K562 (cell line): Measurements from ENCODE around the gene TRAF3IP1. TPM values are rescaled to one million over a fixed set of nuclear protein-coding genes. Genes with fewer than 3 reads are reported as not detected.

Source experiments
- ARID1B ChIP-seq: fragments of 450-650 bp; IDR thresholded peaks from 2 replicates; pipeline ENCODE4 v1.6.1; 2016; ENCODE audit warnings: antibody characterized with exemption, mild to moderate bottlenecking, inconsistent platforms
- CBX5 ChIP-seq: IDR thresholded peaks from 2 replicates; pipeline ENCODE4 v1.6.1; 2014; ENCODE audit warnings: low read depth, borderline replicate concordance
- CREM ChIP-seq: IDR thresholded peaks from 2 replicates; pipeline ENCODE4 v1.6.1; 2014; ENCODE audit warnings: antibody characterized with exemption, low read depth
- HBP1 ChIP-seq: fragments of 450-650 bp; formaldehyde crosslinking; IDR thresholded peaks from 2 replicates; pipeline ENCODE4 v1.4.0; 2022; ENCODE audit warnings: missing genetic modification characterization
- IRF1 ChIP-seq: sonication (generic); formaldehyde crosslinking; IDR thresholded peaks from 2 replicates; pipeline ENCODE4 v1.8.0; 2022; ENCODE audit warnings: missing genetic modification reagents, mild to moderate bottlenecking, borderline replicate concordance
- JUNB ChIP-seq: fragments of 450-650 bp; formaldehyde crosslinking; conservative IDR thresholded peaks from 2 replicates; pipeline ENCODE4 v1.4.0; 2020; ENCODE audit warnings: mild to moderate bottlenecking
- MEF2A ChIP-seq: IDR thresholded peaks from 2 replicates; pipeline ENCODE4 v1.6.1; 2011; ENCODE audit warnings: low read depth, mild to moderate bottlenecking, low read length, moderate library complexity; ENCODE audit not compliant: control insufficient read depth
- MTF1 ChIP-seq: fragments of 250-450 bp; sonication (Bioruptor Pico); IDR thresholded peaks from 2 replicates; pipeline ENCODE4 v1.9.0; 2021; ENCODE audit warnings: moderate library complexity, mild to moderate bottlenecking, inconsistent platforms, borderline replicate concordance
- POLR2AphosphoS5 ChIP-seq: IDR thresholded peaks from 2 replicates; pipeline ENCODE4 v1.6.1; 2011; ENCODE audit warnings: mild to moderate bottlenecking, low read depth, low read length, moderate library complexity; ENCODE audit not compliant: control insufficient read depth, insufficient read depth
- POLR2G ChIP-seq: fragments of 200-400 bp; formaldehyde crosslinking; IDR thresholded peaks from 2 replicates; pipeline ENCODE4 v1.6.1; 2017; ENCODE audit warnings: low read depth, mild to moderate bottlenecking, antibody characterized with exemption, low read length, moderate library complexity
- PRMT5 ChIP-seq: sonication (generic); formaldehyde crosslinking; IDR thresholded peaks from 2 replicates; pipeline ENCODE4 v1.5.0; 2020; ENCODE audit warnings: missing genetic modification reagents
- PURB ChIP-seq: sonication (generic); formaldehyde crosslinking; IDR thresholded peaks from 2 replicates; pipeline ENCODE4 v1.9.0; 2021; ENCODE audit warnings: low read depth, mild to moderate bottlenecking, missing genetic modification reagents
- RBM22 ChIP-seq: fragments of 200-400 bp; formaldehyde crosslinking; IDR thresholded peaks from 2 replicates; pipeline ENCODE4 v1.6.1; 2018; ENCODE audit warnings: low read length, low read depth; ENCODE audit not compliant: poor library complexity, severe bottlenecking
- SRSF9 ChIP-seq: fragments of 200-400 bp; formaldehyde crosslinking; IDR thresholded peaks from 2 replicates; pipeline ENCODE4 v1.6.1; 2017; ENCODE audit warnings: low read depth, low read length, borderline replicate concordance
- STAT5A ChIP-seq: IDR thresholded peaks from 2 replicates; pipeline ENCODE4 v1.6.1; 2012; ENCODE audit warnings: low read length, inconsistent platforms, borderline replicate concordance
- TAF7 ChIP-seq: fragments of 450-650 bp; IDR thresholded peaks from 2 replicates; pipeline ENCODE4 v1.6.1; 2016; ENCODE audit warnings: missing genetic modification characterization, missing compliant biosample characterization
- TCFL5 ChIP-seq: fragments of 250-450 bp; sonication (Bioruptor Pico); conservative IDR thresholded peaks from 2 replicates; pipeline ENCODE4 v1.6.1; 2021; ENCODE audit warnings: mild to moderate bottlenecking, moderate library complexity, matching md5 sums
- TFE3 ChIP-seq: fragments of 450-650 bp; formaldehyde crosslinking; IDR thresholded peaks from 2 replicates; pipeline ENCODE4 v1.4.0; 2020; ENCODE audit warnings: mild to moderate bottlenecking, mixed read lengths
- ZFP36 ChIP-seq: fragments of 150-350 bp; IDR thresholded peaks from 2 replicates; pipeline ENCODE4 v1.6.1; 2018; ENCODE audit warnings: low read length, low read depth; ENCODE audit not compliant: partially characterized antibody
- ZNF699 ChIP-seq: fragments of 250-450 bp; sonication (Bioruptor Pico); IDR thresholded peaks from 2 replicates; pipeline ENCODE4 v1.8.0; 2021; ENCODE audit warnings: mild to moderate bottlenecking, moderate library complexity; ENCODE audit not compliant: insufficient replicate concordance
- ZNF79 ChIP-seq: fragments of 250-450 bp; sonication (Bioruptor Pico); IDR thresholded peaks from 2 replicates; pipeline ENCODE4 v1.4.0; 2020; ENCODE audit warnings: low read depth, mild to moderate bottlenecking, moderate library complexity
- polyA plus RNA-seq, 8 experiments: library from polyadenylated mRNA; depleted of rRNA in 4 of 8; stranded (reverse) in 5 of 8; unstranded in 3 of 8; fragments of >200 nt; fragmentation: Nextera tagmentation in 2 of 8; fragmentation: Illumina TruSeq in 1 of 8; extraction: Ambion mirVana in 2 of 8; extraction: Trizol in 1 of 8; gene quantifications; 2 replicates each; pipeline versions ENCODE4 v1.2.1 to v1.2.3, GENCODE V29; 2011 to 2014; ENCODE audit warnings: inconsistent platforms in 1 of 8, missing spikeins in 1 of 8
- total RNA-seq, 7 experiments: library from RNA; depleted of rRNA in 6 of 7; stranded (reverse); fragments of >200 nt in 6 of 7; fragmentation: Illumina TruSeq in 2 of 7; extraction: Trizol in 2 of 7; gene quantifications; 2 replicates each; pipeline versions ENCODE4 v1.2.1 to v1.2.3, GENCODE V29; 2011 to 2021; ENCODE audit warnings: low replicate concordance in 1 of 7

The TRAF3IP1 gene
- total and polyA plus RNA-seq, 9 of the 15 experiments (the other 6 are each of a cell fraction or from before 2014, with no cell fraction given): 1.3 to 7.4 (median 3.4) TPM

GRCh38 chr2:238288650-238289573 is 31.4 kb upstream of the TRAF3IP1 start (continued):
- TF ChIP-seq ZFP36: no peak
- no peak for TF ChIP-seq JUNB (CRISPR knock-in tag)
- no peak for TF ChIP-seq MEF2A
- peak; percentile 91 for TF ChIP-seq POLR2G
- TF ChIP-seq POLR2AphosphoS5: 0 out of 2 replicates have a peak, but pooled peaks have one; percentile 1
- no peak for TF ChIP-seq TFE3 (CRISPR knock-in tag)
- no peak for TF ChIP-seq ZNF79 (CRISPR knock-in tag)
- no peak for TF ChIP-seq CBX5
- TF ChIP-seq MTF1 (CRISPR knock-in tag): no peak
- no peak for TF ChIP-seq RBM22
- TF ChIP-seq IRF1 (CRISPR knock-in tag): no peak
- peak; percentile 17; the same call in 1 of the 2 replicates for TF ChIP-seq TAF7
- peak; percentile 89 for TF ChIP-seq CREM
- TF ChIP-seq HBP1 (CRISPR knock-in tag): no peak
- no peak for TF ChIP-seq TCFL5 (CRISPR knock-in tag)
- TF ChIP-seq PRMT5 (CRISPR knock-in tag): no peak
- TF ChIP-seq SRSF9: no peak
- TF ChIP-seq ARID1B: no peak
- no peak for TF ChIP-seq PURB
- TF ChIP-seq ZNF699: no peak
- TF ChIP-seq STAT5A: no peak
- TF ChIP-seq, all 486 proteins: peak for 85
